HepG2 (cell line): Measurements from ENCODE around the gene HSF4. TPM values are rescaled to one million over a fixed set of nuclear protein-coding genes. Genes with fewer than 3 reads are reported as not detected.

ENCODE experiments used
- HNRNPK ChIP-seq: fragments of 200-400 bp; formaldehyde crosslinking; IDR thresholded peaks from 2 replicates; pipeline ENCODE4 v1.6.1; 2018; ENCODE audit warnings: low read length, low read depth, moderate library complexity, mild to moderate bottlenecking; ENCODE audit not compliant: poor library complexity, severe bottlenecking
- KDM2A ChIP-seq: sonication (generic); formaldehyde crosslinking; IDR thresholded peaks from 2 replicates; pipeline ENCODE4 v1.4.0; 2020; ENCODE audit warnings: low read depth, missing genetic modification reagents, borderline replicate concordance
- MAF1 ChIP-seq: sonication (generic); formaldehyde crosslinking; IDR thresholded peaks from 2 replicates; pipeline ENCODE4 v1.5.0; 2020; ENCODE audit warnings: missing genetic modification reagents, borderline replicate concordance
- RFX3 ChIP-seq: IDR thresholded peaks from 2 replicates; pipeline ENCODE4 v1.6.1; 2016; ENCODE audit warnings: missing biosample characterization, missing genetic modification reagents
- SOX5 ChIP-seq: IDR thresholded peaks from 2 replicates; pipeline ENCODE4 v1.6.1; 2016; ENCODE audit warnings: borderline replicate concordance
- ZMYM4 ChIP-seq: sonication (generic); formaldehyde crosslinking; IDR thresholded peaks from 2 replicates; pipeline ENCODE4 v1.8.1; 2023; ENCODE audit warnings: mild to moderate bottlenecking, missing genetic modification reagents
- ZNF569 ChIP-seq: sonication (generic); formaldehyde crosslinking; IDR thresholded peaks from 2 replicates; pipeline ENCODE4 v1.5.0; 2020; ENCODE audit warnings: mild to moderate bottlenecking, missing genetic modification reagents, moderate library complexity, borderline replicate concordance
- ZNF839 ChIP-seq: sonication (generic); formaldehyde crosslinking; IDR thresholded peaks from 2 replicates; pipeline ENCODE4 v1.4.0; 2020; ENCODE audit warnings: missing genetic modification reagents, mild to moderate bottlenecking, borderline replicate concordance
- polyA plus RNA-seq, 8 experiments: library from polyadenylated mRNA; depleted of rRNA in 3 of 8; stranded (reverse) in 7 of 8; unstranded in 1 of 8; fragments of >200 nt; fragmentation: Illumina TruSeq in 4 of 8; extraction: Trizol in 4 of 8; gene quantifications; 2 replicates each; pipeline versions ENCODE4 v1.2.1 to v1.2.3, GENCODE V29; 2011 to 2016; ENCODE audit warnings: low read depth in 4 of 8, missing spikeins in 1 of 8, mixed read lengths in 1 of 8; ENCODE audit not compliant: insufficient read depth in 1 of 8
- total RNA-seq, 5 experiments: library from RNA; depleted of rRNA; stranded (reverse); fragments of >200 nt; fragmentation: Illumina TruSeq; extraction: Trizol; gene quantifications; 2 replicates each; pipeline ENCODE4 v1.2.3, GENCODE V29; 2016; ENCODE audit warnings: low read depth in 1 of 5
- TF ChIP-seq, protein P1 (sequence below): sonication (generic); formaldehyde crosslinking; IDR thresholded peaks from 2 replicates; pipeline ENCODE4 v1.4.0; 2020; ENCODE audit warnings: missing genetic modification reagents
- TF ChIP-seq, protein P2 (sequence below): IDR thresholded peaks from 2 replicates; pipeline ENCODE4 v1.6.1; 2016; ENCODE audit warnings: low read depth, borderline replicate concordance
- TF ChIP-seq, protein P3 (sequence below): sonication (generic); formaldehyde crosslinking; IDR thresholded peaks from 2 replicates; pipeline ENCODE4 v1.4.0; 2020; ENCODE audit warnings: missing genetic modification reagents

HSF4 gene
- total and polyA plus RNA-seq, 2 of the 13 experiments (the other 11 are each of a cell fraction or from before 2014, with no cell fraction given): 3.5 to 16.9 TPM

DNA sequence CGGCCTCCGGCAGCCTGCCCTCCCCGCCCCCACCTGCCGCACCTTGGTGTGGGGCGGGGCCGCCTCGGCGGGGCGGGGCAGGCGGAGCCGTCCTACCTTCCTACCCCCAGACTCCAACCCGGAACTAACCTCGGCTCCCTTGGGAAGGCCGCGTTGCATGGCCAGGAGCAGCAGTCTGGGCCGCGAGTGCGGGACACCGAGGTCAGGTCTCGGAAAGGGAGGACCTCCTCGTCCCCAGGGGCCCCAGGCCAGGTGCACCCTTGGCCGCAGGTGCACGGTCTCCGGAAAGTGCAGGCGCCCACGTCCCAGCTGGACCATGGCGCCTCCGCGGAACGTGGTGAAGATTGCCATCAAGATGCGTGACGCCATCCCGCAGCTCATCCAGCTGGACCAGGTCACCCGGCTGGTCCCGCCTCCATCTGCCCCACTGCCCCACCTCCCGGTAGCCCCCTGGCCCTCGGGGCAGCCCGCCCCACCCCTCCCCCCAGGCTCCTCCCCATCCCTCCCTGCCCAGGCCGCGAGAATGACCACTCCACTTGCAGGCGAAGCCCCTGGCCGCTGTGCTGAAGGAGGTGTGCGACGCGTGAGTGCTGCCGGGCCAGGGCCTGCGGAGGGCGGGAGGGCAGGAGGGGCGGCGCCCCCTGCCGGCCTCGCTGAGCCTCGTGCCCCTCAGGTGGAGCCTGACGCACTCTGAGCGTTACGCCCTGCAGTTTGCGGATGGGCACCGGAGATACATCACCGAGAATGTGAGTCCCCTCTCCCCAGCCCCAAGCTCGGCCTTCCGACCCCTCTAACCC is 34.7 kb downstream of the HSF4 start, which contains the start of gene ELMO3 (continued):
- TF ChIP-seq RFX3 (CRISPR knock-in tag) (no peak), HNRNPK (peak; percentile 18), MAF1 (CRISPR knock-in tag) (no peak), ZMYM4 (CRISPR knock-in tag) (no peak), KDM2A (0 out of 2 replicates have a peak, but pooled peaks have one; percentile 3), SOX5 (CRISPR knock-in tag) (no peak), ZNF839 (CRISPR knock-in tag) (no peak), ZNF569 (CRISPR knock-in tag) (no peak)
- TF ChIP-seq, protein P1, sequence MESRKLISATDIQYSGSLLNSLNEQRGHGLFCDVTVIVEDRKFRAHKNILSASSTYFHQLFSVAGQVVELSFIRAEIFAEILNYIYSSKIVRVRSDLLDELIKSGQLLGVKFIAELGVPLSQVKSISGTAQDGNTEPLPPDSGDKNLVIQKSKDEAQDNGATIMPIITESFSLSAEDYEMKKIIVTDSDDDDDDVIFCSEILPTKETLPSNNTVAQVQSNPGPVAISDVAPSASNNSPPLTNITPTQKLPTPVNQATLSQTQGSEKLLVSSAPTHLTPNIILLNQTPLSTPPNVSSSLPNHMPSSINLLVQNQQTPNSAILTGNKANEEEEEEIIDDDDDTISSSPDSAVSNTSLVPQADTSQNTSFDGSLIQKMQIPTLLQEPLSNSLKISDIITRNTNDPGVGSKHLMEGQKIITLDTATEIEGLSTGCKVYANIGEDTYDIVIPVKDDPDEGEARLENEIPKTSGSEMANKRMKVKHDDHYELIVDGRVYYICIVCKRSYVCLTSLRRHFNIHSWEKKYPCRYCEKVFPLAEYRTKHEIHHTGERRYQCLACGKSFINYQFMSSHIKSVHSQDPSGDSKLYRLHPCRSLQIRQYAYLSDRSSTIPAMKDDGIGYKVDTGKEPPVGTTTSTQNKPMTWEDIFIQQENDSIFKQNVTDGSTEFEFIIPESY (CRISPR knock-in tag): peak; percentile 53; the same call in 1 of the 2 replicates
- TF ChIP-seq, protein P2, sequence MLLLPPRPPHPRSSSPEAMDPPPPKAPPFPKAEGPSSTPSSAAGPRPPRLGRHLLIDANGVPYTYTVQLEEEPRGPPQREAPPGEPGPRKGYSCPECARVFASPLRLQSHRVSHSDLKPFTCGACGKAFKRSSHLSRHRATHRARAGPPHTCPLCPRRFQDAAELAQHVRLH (CRISPR knock-in tag): no peak
- TF ChIP-seq, protein P3, sequence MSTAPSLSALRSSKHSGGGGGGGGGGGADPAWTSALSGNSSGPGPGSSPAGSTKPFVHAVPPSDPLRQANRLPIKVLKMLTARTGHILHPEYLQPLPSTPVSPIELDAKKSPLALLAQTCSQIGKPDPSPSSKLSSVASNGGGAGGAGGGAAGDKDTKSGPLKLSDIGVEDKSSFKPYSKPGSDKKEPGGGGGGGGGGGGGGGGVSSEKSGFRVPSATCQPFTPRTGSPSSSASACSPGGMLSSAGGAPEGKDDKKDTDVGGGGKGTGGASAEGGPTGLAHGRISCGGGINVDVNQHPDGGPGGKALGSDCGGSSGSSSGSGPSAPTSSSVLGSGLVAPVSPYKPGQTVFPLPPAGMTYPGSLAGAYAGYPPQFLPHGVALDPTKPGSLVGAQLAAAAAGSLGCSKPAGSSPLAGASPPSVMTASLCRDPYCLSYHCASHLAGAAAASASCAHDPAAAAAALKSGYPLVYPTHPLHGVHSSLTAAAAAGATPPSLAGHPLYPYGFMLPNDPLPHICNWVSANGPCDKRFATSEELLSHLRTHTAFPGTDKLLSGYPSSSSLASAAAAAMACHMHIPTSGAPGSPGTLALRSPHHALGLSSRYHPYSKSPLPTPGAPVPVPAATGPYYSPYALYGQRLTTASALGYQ (CRISPR knock-in tag): no peak
- TF ChIP-seq, all 625 proteins: peak for 9
